ENCODE results near the gene BPGM. TPM values are rescaled to one million over a fixed set of nuclear protein-coding genes. Genes with fewer than 3 reads are reported as not detected.
"Not testable (repeated sequence)": the region's sequence is repeated elsewhere in the genome, so short reads cannot be mapped to it uniquely, and the experiment has no call there.

The BPGM gene
- polyA plus RNA-seq, 2 donors: 9.5 to 27.1 TPM

- Histone ChIP-seq H3K27ac (ENCODE audit: low read depth in 2 of 2, low read length in 1 of 2) (no peak overlapping the region), H3K4me3 (ENCODE audit: low read depth in 1 of 2, low read length in 2 of 2) (no peak overlapping the region), H3K4me1 (ENCODE audit: control insufficient read depth in 2 of 2, insufficient read depth in 2 of 2, low read length in 1 of 2) (peaks cover 0 to 3% of the 10 kb centered on the region in 2 donors), H3K36me3 (ENCODE audit: control insufficient read depth in 2 of 2, insufficient read depth in 2 of 2, low read length in 1 of 2) (no peaks in the 10 kb centered on the region), H3K9me3 (ENCODE audit: control insufficient read depth in 2 of 2, insufficient read depth in 1 of 2, low read depth in 1 of 2, low read length in 1 of 2) (no peaks in the 10 kb centered on the region), H3K27me3 (ENCODE audit: control insufficient read depth in 1 of 2, insufficient read depth in 2 of 2, low read length in 2 of 2) (no peaks in the 10 kb centered on the region)
These were observed 27.8 kb downstream of the BPGM start for GRCh38 chr7:134674424-134674823.

- H3K27ac ChIP-seq (ENCODE audit: low read depth in 2 of 2, low read length in 1 of 2): no peak overlapping the region
- H3K36me3 ChIP-seq (ENCODE audit: control insufficient read depth in 2 of 2, insufficient read depth in 2 of 2, low read length in 1 of 2): no peaks in the 10 kb centered on the region
- H3K4me3 ChIP-seq (ENCODE audit: low read depth in 1 of 2, low read length in 2 of 2): no peak overlapping the region
- H3K27me3 ChIP-seq (ENCODE audit: control insufficient read depth in 1 of 2, insufficient read depth in 2 of 2, low read length in 2 of 2): no peaks in the 10 kb centered on the region
- WGBS, 2 donors: 91 to 97% methylated on average over 1 of the region's 1 CpG
- peaks cover 0 to 3% of the 10 kb centered on the region in 2 donors for H3K4me1 ChIP-seq (ENCODE audit: control insufficient read depth in 2 of 2, insufficient read depth in 2 of 2, low read length in 1 of 2)
- H3K9me3 ChIP-seq (ENCODE audit: control insufficient read depth in 2 of 2, insufficient read depth in 1 of 2, low read depth in 1 of 2, low read length in 1 of 2): no peaks in the 10 kb centered on the region
These were observed 30.1 kb downstream of the BPGM start for GRCh38 chr7:134676743-134677142.

GRCh38 chr7:134678115-134678514 lies 31.5 kb downstream of the BPGM start:
- Histone ChIP-seq H3K9me3 (ENCODE audit: control insufficient read depth in 2 of 2, insufficient read depth in 1 of 2, low read depth in 1 of 2, low read length in 1 of 2) (no peaks in the 10 kb centered on the region), H3K4me1 (ENCODE audit: control insufficient read depth in 2 of 2, insufficient read depth in 2 of 2, low read length in 1 of 2) (peaks cover 0 to 3% of the 10 kb centered on the region in 2 donors), H3K27me3 (ENCODE audit: control insufficient read depth in 1 of 2, insufficient read depth in 2 of 2, low read length in 2 of 2) (no peaks in the 10 kb centered on the region), H3K4me3 (ENCODE audit: low read depth in 1 of 2, low read length in 2 of 2) (no peak overlapping the region), H3K27ac (ENCODE audit: low read depth in 2 of 2, low read length in 1 of 2) (no peak overlapping the region), H3K36me3 (ENCODE audit: control insufficient read depth in 2 of 2, insufficient read depth in 2 of 2, low read length in 1 of 2) (no peaks in the 10 kb centered on the region)
- 90 to 94% methylated on average over 2 of the region's 2 CpGs for WGBS, 2 donors

GRCh38 chr7:134679006-134679405 lies 32.4 kb downstream of the BPGM start:
- Histone ChIP-seq H3K27ac (ENCODE audit: low read depth in 2 of 2, low read length in 1 of 2) (no peak overlapping the region), H3K36me3 (ENCODE audit: control insufficient read depth in 2 of 2, insufficient read depth in 2 of 2, low read length in 1 of 2) (no peaks in the 10 kb centered on the region), H3K4me1 (ENCODE audit: control insufficient read depth in 2 of 2, insufficient read depth in 2 of 2, low read length in 1 of 2) (no peaks in the 10 kb centered on the region), H3K27me3 (ENCODE audit: control insufficient read depth in 1 of 2, insufficient read depth in 2 of 2, low read length in 2 of 2) (no peaks in the 10 kb centered on the region), H3K9me3 (ENCODE audit: control insufficient read depth in 2 of 2, insufficient read depth in 1 of 2, low read depth in 1 of 2, low read length in 1 of 2) (no peaks in the 10 kb centered on the region), H3K4me3 (ENCODE audit: low read depth in 1 of 2, low read length in 2 of 2) (no peak overlapping the region)
- 93% methylated on average over 2 of the region's 2 CpGs for WGBS, 2 donors

GRCh38 chr7:134684165-134684564 lies 37.5 kb downstream of the BPGM start:
- H3K4me3 ChIP-seq (ENCODE audit: low read depth in 1 of 2, low read length in 2 of 2): no peak overlapping the region
- 91 to 93% methylated on average over 3 of the region's 3 CpGs for WGBS, 2 donors

GRCh38 chr7:134685250-134685649 lies 38.6 kb downstream of the BPGM start:
- 70 to 73% methylated on average over 2 of the region's 2 CpGs for WGBS, 2 donors
- Histone ChIP-seq H3K27ac (ENCODE audit: low read depth in 2 of 2, low read length in 1 of 2) (no peak overlapping the region), H3K36me3 (ENCODE audit: control insufficient read depth in 2 of 2, insufficient read depth in 2 of 2, low read length in 1 of 2) (no peaks in the 10 kb centered on the region), H3K4me1 (ENCODE audit: control insufficient read depth in 2 of 2, insufficient read depth in 2 of 2, low read length in 1 of 2) (no peaks in the 10 kb centered on the region), H3K9me3 (ENCODE audit: control insufficient read depth in 2 of 2, insufficient read depth in 1 of 2, low read depth in 1 of 2, low read length in 1 of 2) (no peaks in the 10 kb centered on the region), H3K4me3 (ENCODE audit: low read depth in 1 of 2, low read length in 2 of 2) (no peak overlapping the region), H3K27me3 (ENCODE audit: control insufficient read depth in 1 of 2, insufficient read depth in 2 of 2, low read length in 2 of 2) (no peaks in the 10 kb centered on the region)

More at GRCh38 chr7:134684165-134684564, 37.5 kb downstream of the BPGM start:
- H3K27me3 ChIP-seq (ENCODE audit: control insufficient read depth in 1 of 2, insufficient read depth in 2 of 2, low read length in 2 of 2): no peaks in the 10 kb centered on the region
- H3K9me3 ChIP-seq (ENCODE audit: control insufficient read depth in 2 of 2, insufficient read depth in 1 of 2, low read depth in 1 of 2, low read length in 1 of 2): no peaks in the 10 kb centered on the region
- no peaks in the 10 kb centered on the region for H3K36me3 ChIP-seq (ENCODE audit: control insufficient read depth in 2 of 2, insufficient read depth in 2 of 2, low read length in 1 of 2)
- H3K27ac ChIP-seq (ENCODE audit: low read depth in 2 of 2, low read length in 1 of 2): no peak overlapping the region
- H3K4me1 ChIP-seq (ENCODE audit: control insufficient read depth in 2 of 2, insufficient read depth in 2 of 2, low read length in 1 of 2): no peaks in the 10 kb centered on the region

GRCh38 chr7:134686786-134687185 lies 40.1 kb downstream of the BPGM start:
- Histone ChIP-seq H3K27ac (ENCODE audit: low read depth in 2 of 2, low read length in 1 of 2) (no peak overlapping the region), H3K9me3 (ENCODE audit: control insufficient read depth in 2 of 2, insufficient read depth in 1 of 2, low read depth in 1 of 2, low read length in 1 of 2) (no peaks in the 10 kb centered on the region), H3K4me3 (ENCODE audit: low read depth in 1 of 2, low read length in 2 of 2) (no peak overlapping the region), H3K27me3 (ENCODE audit: control insufficient read depth in 1 of 2, insufficient read depth in 2 of 2, low read length in 2 of 2) (no peaks in the 10 kb centered on the region), H3K36me3 (ENCODE audit: control insufficient read depth in 2 of 2, insufficient read depth in 2 of 2, low read length in 1 of 2) (no peaks in the 10 kb centered on the region), H3K4me1 (ENCODE audit: control insufficient read depth in 2 of 2, insufficient read depth in 2 of 2, low read length in 1 of 2) (peaks cover 0 to 4% of the 10 kb centered on the region in 2 donors)
- 34 to 37% methylated on average over 6 of the region's 6 CpGs for WGBS, 2 donors

- not testable (repeated sequence) for H3K9me3 ChIP-seq (ENCODE audit: control insufficient read depth in 2 of 2, insufficient read depth in 1 of 2, low read depth in 1 of 2, low read length in 1 of 2); H3K36me3 ChIP-seq (ENCODE audit: control insufficient read depth in 2 of 2, insufficient read depth in 2 of 2, low read length in 1 of 2); H3K27me3 ChIP-seq (ENCODE audit: control insufficient read depth in 1 of 2, insufficient read depth in 2 of 2, low read length in 2 of 2); H3K4me3 ChIP-seq (ENCODE audit: low read depth in 1 of 2, low read length in 2 of 2); H3K4me1 ChIP-seq (ENCODE audit: control insufficient read depth in 2 of 2, insufficient read depth in 2 of 2, low read length in 1 of 2); H3K27ac ChIP-seq (ENCODE audit: low read depth in 2 of 2, low read length in 1 of 2)
- WGBS, 2 donors: 62 to 67% methylated on average over 5 of the region's 5 CpGs
These were observed 42.9 kb downstream of the BPGM start for GRCh38 chr7:134689550-134689949.

GRCh38 chr7:134690016-134690415 lies 43.4 kb downstream of the BPGM start:
- Histone ChIP-seq H3K36me3 (ENCODE audit: control insufficient read depth in 2 of 2, insufficient read depth in 2 of 2, low read length in 1 of 2) (no peaks in the 10 kb centered on the region), H3K4me3 (ENCODE audit: low read depth in 1 of 2, low read length in 2 of 2) (no peak overlapping the region), H3K4me1 (ENCODE audit: control insufficient read depth in 2 of 2, insufficient read depth in 2 of 2, low read length in 1 of 2) (peaks cover 0 to 4% of the 10 kb centered on the region in 2 donors), H3K27ac (ENCODE audit: low read depth in 2 of 2, low read length in 1 of 2) (peak overlapping the region in 1 of 2 donors; percentile 26), H3K9me3 (ENCODE audit: control insufficient read depth in 2 of 2, insufficient read depth in 1 of 2, low read depth in 1 of 2, low read length in 1 of 2) (no peaks in the 10 kb centered on the region), H3K27me3 (ENCODE audit: control insufficient read depth in 1 of 2, insufficient read depth in 2 of 2, low read length in 2 of 2) (no peaks in the 10 kb centered on the region)
- WGBS, 2 donors: 43 to 44% methylated on average over 5 of the region's 5 CpGs

- WGBS, 2 donors: 81% methylated on average over 12 of the region's 12 CpGs
- Histone ChIP-seq H3K4me3 (ENCODE audit: low read depth in 1 of 2, low read length in 2 of 2) (no peak overlapping the region), H3K4me1 (ENCODE audit: control insufficient read depth in 2 of 2, insufficient read depth in 2 of 2, low read length in 1 of 2) (peaks cover 0 to 4% of the 10 kb centered on the region in 2 donors), H3K27ac (ENCODE audit: low read depth in 2 of 2, low read length in 1 of 2) (peak overlapping the region; percentile 26 to 69), H3K9me3 (ENCODE audit: control insufficient read depth in 2 of 2, insufficient read depth in 1 of 2, low read depth in 1 of 2, low read length in 1 of 2) (no peaks in the 10 kb centered on the region), H3K27me3 (ENCODE audit: control insufficient read depth in 1 of 2, insufficient read depth in 2 of 2, low read length in 2 of 2) (no peaks in the 10 kb centered on the region), H3K36me3 (ENCODE audit: control insufficient read depth in 2 of 2, insufficient read depth in 2 of 2, low read length in 1 of 2) (no peaks in the 10 kb centered on the region)
These were observed 44.2 kb downstream of the BPGM start for GRCh38 chr7:134690614-134691504.
